Thymus (tissue), 11 donors: ENCODE measurements around the gene GPR42. TPM values are rescaled to one million over a fixed set of nuclear protein-coding genes. Genes with fewer than 3 reads are reported as not detected.

Experiments
- DNase-seq, 9 donors: peaks; one replicate each; pipeline ENCODE4 v3.0.0-alpha.2; 2013; ENCODE audit warnings: low spot score in 9 of 9, low read depth in 6 of 9, missing footprints in 1 of 9
- H3K27ac ChIP-seq, 2 donors: one replicate each; pipeline ENCODE4 v1.5.1; 2013; ENCODE audit warnings: control low read depth in 1 of 2, low read depth in 1 of 2, low read length in 1 of 2, mild to moderate bottlenecking in 1 of 2, moderate library complexity in 1 of 2
- H3K27me3 ChIP-seq, 2 donors: one replicate each; pipeline ENCODE4 v1.5.1; 2013; ENCODE audit warnings: low read length in 1 of 2; ENCODE audit not compliant: control insufficient read depth in 2 of 2, insufficient read depth in 1 of 2
- H3K36me3 ChIP-seq, 2 donors: one replicate each; pipeline ENCODE4 v1.5.1; 2013; ENCODE audit warnings: low read length in 1 of 2, mild to moderate bottlenecking in 1 of 2, moderate library complexity in 1 of 2; ENCODE audit not compliant: control insufficient read depth in 2 of 2, insufficient read depth in 2 of 2
- H3K4me1 ChIP-seq, 2 donors: one replicate each; pipeline ENCODE4 v1.5.1; 2013; ENCODE audit warnings: low read length in 2 of 2; ENCODE audit not compliant: control insufficient read depth in 2 of 2, insufficient read depth in 2 of 2
- H3K4me3 ChIP-seq, 2 donors: one replicate each; pipeline ENCODE4 v1.5.1; 2013; ENCODE audit warnings: low read length in 2 of 2, control low read depth in 1 of 2, mild to moderate bottlenecking in 1 of 2
- H3K9me3 ChIP-seq, 2 donors: one replicate each; pipeline ENCODE4 v1.5.1; 2013; ENCODE audit warnings: low read length in 1 of 2, mild to moderate bottlenecking in 1 of 2; ENCODE audit not compliant: control insufficient read depth in 2 of 2, insufficient read depth in 1 of 2
- WGBS: extraction: QIAGEN DNeasy Blood & Tissue Kit; methylation state at CpG from one replicate; pipeline ENCODE4 v1.1.7; 2013; 5-methylcytosine and 5-hydroxymethylcytosine counted together
- polyA plus RNA-seq: library from polyadenylated mRNA; stranded (reverse); fragments of 200-250 nt; gene quantifications from one replicate; pipeline ENCODE4 v1.2.3, GENCODE V29; 2013
- total RNA-seq: library from RNA; stranded (reverse); fragments of 120-200 nt; gene quantifications from one replicate; pipeline ENCODE4 v1.2.4, GENCODE V29; 2013
- donor health status: healthy.

Gene GPR42
- total and polyA plus RNA-seq, 2 donors = 0.05 to 0.25 TPM

DNA sequence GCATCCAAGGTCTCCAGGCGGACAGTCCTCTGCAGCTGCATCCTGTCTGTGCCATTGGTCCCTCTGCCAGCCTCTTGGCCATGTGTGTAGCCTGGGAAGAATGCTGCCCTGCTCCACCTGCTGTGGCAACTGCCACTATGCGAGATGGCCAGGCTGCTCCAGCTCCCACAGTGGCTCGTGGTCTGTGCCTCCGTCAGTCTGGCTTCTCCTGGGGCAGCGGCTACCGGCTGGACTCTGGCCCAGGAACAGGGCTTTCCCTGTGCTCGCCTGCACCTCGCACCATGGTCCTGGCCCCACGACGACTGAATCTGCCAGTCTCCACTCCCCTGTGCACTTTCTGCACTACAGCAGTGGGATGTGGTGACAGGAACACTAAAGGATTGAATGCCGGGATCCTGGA lies 50.5 kb downstream of the GPR42 start:
- Histone ChIP-seq H3K27me3 (peaks cover 0 to 2% of the 10 kb centered on the region in 2 donors), H3K4me3 (no peak overlapping the region), H3K27ac (no peak overlapping the region), H3K4me1 (no peaks in the 10 kb centered on the region), H3K36me3 (no peaks in the 10 kb centered on the region), H3K9me3 (no peaks in the 10 kb centered on the region)
- 80% methylated on average over 11 of the region's 11 CpGs for WGBS
- DNase-seq = no peak

Other genes with a start within 250 kb of the GPR42 start
- 0.52 TPM for gene LGI4, start 236.0 kb upstream of the GPR42 start, total RNA-seq
- 9.8 TPM for gene LGI4, start 236.0 kb upstream of the GPR42 start, polyA plus RNA-seq
- 3.2 TPM for gene FXYD1, start 232.2 kb upstream of the GPR42 start, total RNA-seq
- 17.1 TPM for gene FXYD1, start 232.2 kb upstream of the GPR42 start, polyA plus RNA-seq
- gene FXYD7, start 227.8 kb upstream of the GPR42 start, total RNA-seq = not detected
- 1.9 TPM for gene FXYD7, start 227.8 kb upstream of the GPR42 start, polyA plus RNA-seq
- gene FXYD5, start 216.3 kb upstream of the GPR42 start, total RNA-seq = 42.6 TPM
- gene FXYD5, start 216.3 kb upstream of the GPR42 start, polyA plus RNA-seq = 136 TPM
- not detected for gene FAM187B, start 142.3 kb upstream of the GPR42 start, total RNA-seq
- 0.09 TPM for gene FAM187B, start 142.3 kb upstream of the GPR42 start, polyA plus RNA-seq
- gene LSR, start 122.1 kb upstream of the GPR42 start, total RNA-seq = 5.7 TPM
- 20.1 TPM for gene LSR, start 122.1 kb upstream of the GPR42 start, polyA plus RNA-seq
- gene USF2, start 102.1 kb upstream of the GPR42 start, total RNA-seq = 58.8 TPM
- gene USF2, start 102.1 kb upstream of the GPR42 start, polyA plus RNA-seq = 151 TPM
- gene HAMP, start 88.5 kb upstream of the GPR42 start, total RNA-seq = 0.24 TPM
- 6.8 TPM for gene HAMP, start 88.5 kb upstream of the GPR42 start, polyA plus RNA-seq
- 0.09 TPM for gene MAG, start 78.9 kb upstream of the GPR42 start, total RNA-seq
- gene MAG, start 78.9 kb upstream of the GPR42 start, polyA plus RNA-seq = 0.41 TPM
- gene CD22, start 41.9 kb upstream of the GPR42 start, total RNA-seq = 1.7 TPM
- gene CD22, start 41.9 kb upstream of the GPR42 start, polyA plus RNA-seq = 12.3 TPM
- gene FFAR1, start 23.2 kb upstream of the GPR42 start, total RNA-seq = 0.05 TPM
- 0.05 TPM for gene FFAR1, start 23.2 kb upstream of the GPR42 start, polyA plus RNA-seq
- 0.33 TPM for gene FFAR3, start 12.6 kb upstream of the GPR42 start, total RNA-seq
- 0.41 TPM for gene FFAR3, start 12.6 kb upstream of the GPR42 start, polyA plus RNA-seq
- 0.47 TPM for gene FFAR2, start 77.2 kb downstream of the GPR42 start, total RNA-seq
- 1.1 TPM for gene FFAR2, start 77.2 kb downstream of the GPR42 start, polyA plus RNA-seq
- 7.9 TPM for gene KRTDAP, start 119.4 kb downstream of the GPR42 start, total RNA-seq
- gene KRTDAP, start 119.4 kb downstream of the GPR42 start, polyA plus RNA-seq = 523 TPM
- gene DMKN, start 142.6 kb downstream of the GPR42 start, total RNA-seq = 23.2 TPM
- 175 TPM for gene DMKN, start 142.6 kb downstream of the GPR42 start, polyA plus RNA-seq
- 1.5 TPM for gene SBSN, start 157.2 kb downstream of the GPR42 start, total RNA-seq
- gene SBSN, start 157.2 kb downstream of the GPR42 start, polyA plus RNA-seq = 56.1 TPM
- gene GAPDHS, start 162.4 kb downstream of the GPR42 start, total RNA-seq = 0.19 TPM
- 0.16 TPM for gene GAPDHS, start 162.4 kb downstream of the GPR42 start, polyA plus RNA-seq
- gene TMEM147, start 174.6 kb downstream of the GPR42 start, total RNA-seq = 45.0 TPM
- gene TMEM147, start 174.6 kb downstream of the GPR42 start, polyA plus RNA-seq = 61.1 TPM
- 0.42 TPM for gene ATP4A, start 192.6 kb downstream of the GPR42 start, total RNA-seq
- gene ATP4A, start 192.6 kb downstream of the GPR42 start, polyA plus RNA-seq = 1.1 TPM
- gene PMIS2, start 215.1 kb downstream of the GPR42 start, total RNA-seq = not detected
- not detected for gene PMIS2, start 215.1 kb downstream of the GPR42 start, polyA plus RNA-seq
- gene HAUS5, start 241.7 kb downstream of the GPR42 start, total RNA-seq = 11.8 TPM
- 22.8 TPM for gene HAUS5, start 241.7 kb downstream of the GPR42 start, polyA plus RNA-seq